ENCODE data around the gene FSTL5. TPM values are rescaled to one million over a fixed set of nuclear protein-coding genes. Genes with fewer than 3 reads are reported as not detected.

FSTL5 gene
- total RNA-seq, 4 donors from 2014 or later: 4.8 to 13.5 (median 7.1) TPM

DNA sequence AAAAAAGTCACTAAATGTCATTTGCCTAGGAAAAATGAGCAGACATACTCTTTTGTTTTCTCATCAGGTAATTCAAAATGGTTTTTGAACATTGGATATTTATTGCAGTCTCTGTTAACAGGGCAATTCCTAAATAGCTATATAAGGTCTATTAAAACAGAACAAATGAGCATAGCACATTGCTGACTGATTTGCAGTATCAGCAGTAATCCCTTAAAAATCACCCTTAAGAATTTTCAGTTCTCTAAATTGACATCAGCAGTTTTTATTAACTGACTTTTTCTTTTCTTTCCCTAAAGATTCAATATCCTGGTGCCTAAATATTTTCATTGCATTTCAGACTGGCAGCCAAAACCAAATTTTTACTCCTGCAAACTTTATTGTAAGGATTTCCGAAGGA, 270.2 kb downstream of the FSTL5 start:
- no peak for DNase-seq (ENCODE audit: low spot score in 2 of 2)
- no peak overlapping the region for H3K4me3 ChIP-seq
- no peaks in the 10 kb centered on the region for H3K36me3 ChIP-seq
- no peaks in the 10 kb centered on the region for H3K27me3 ChIP-seq
- no peaks in the 10 kb centered on the region for H3K4me1 ChIP-seq
- no peaks in the 10 kb centered on the region for H3K9me3 ChIP-seq
- no peak overlapping the region for H3K27ac ChIP-seq
- TF ChIP-seq EP300 (IDR thresholded peaks at IDR 0.05): no peak
- TF ChIP-seq, protein P1, sequence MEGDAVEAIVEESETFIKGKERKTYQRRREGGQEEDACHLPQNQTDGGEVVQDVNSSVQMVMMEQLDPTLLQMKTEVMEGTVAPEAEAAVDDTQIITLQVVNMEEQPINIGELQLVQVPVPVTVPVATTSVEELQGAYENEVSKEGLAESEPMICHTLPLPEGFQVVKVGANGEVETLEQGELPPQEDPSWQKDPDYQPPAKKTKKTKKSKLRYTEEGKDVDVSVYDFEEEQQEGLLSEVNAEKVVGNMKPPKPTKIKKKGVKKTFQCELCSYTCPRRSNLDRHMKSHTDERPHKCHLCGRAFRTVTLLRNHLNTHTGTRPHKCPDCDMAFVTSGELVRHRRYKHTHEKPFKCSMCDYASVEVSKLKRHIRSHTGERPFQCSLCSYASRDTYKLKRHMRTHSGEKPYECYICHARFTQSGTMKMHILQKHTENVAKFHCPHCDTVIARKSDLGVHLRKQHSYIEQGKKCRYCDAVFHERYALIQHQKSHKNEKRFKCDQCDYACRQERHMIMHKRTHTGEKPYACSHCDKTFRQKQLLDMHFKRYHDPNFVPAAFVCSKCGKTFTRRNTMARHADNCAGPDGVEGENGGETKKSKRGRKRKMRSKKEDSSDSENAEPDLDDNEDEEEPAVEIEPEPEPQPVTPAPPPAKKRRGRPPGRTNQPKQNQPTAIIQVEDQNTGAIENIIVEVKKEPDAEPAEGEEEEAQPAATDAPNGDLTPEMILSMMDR (IDR thresholded peaks at IDR 0.05): no peak
- TF ChIP-seq POLR2A (IDR thresholded peaks at IDR 0.05): no peak
- WGBS, 2 donors: 82 to 97% methylated on average over 1 of the region's 1 CpG

DNA sequence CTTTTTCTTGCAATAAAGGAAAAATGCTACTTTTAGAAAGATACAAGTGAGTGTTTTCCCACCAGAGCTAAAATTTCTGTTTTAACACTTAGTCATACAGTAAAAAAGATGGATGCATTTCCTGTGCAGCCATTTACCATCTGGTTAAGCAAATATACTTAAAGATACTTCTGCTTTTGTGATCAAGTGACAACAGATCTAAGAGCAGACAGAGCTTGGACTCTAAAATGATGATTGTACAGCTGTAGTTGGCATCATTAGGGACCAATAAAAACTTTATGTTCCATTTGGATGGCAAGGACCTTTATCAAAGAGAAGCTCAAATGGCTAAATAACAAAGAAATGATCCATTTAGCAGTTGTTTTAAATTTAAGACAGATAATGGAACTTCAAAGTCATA, 270.8 kb downstream of the FSTL5 start:
- H3K27me3 ChIP-seq: no peaks in the 10 kb centered on the region
- H3K9me3 ChIP-seq: no peaks in the 10 kb centered on the region
- no peak overlapping the region for H3K27ac ChIP-seq
- TF ChIP-seq, protein P1 (IDR thresholded peaks at IDR 0.05): no peak
- TF ChIP-seq POLR2A (IDR thresholded peaks at IDR 0.05) (no peak), EP300 (IDR thresholded peaks at IDR 0.05) (no peak)
- H3K36me3 ChIP-seq: no peaks in the 10 kb centered on the region
- DNase-seq (ENCODE audit: low spot score in 2 of 2): no peak
- H3K4me3 ChIP-seq: no peak overlapping the region
- no peaks in the 10 kb centered on the region for H3K4me1 ChIP-seq

DNA sequence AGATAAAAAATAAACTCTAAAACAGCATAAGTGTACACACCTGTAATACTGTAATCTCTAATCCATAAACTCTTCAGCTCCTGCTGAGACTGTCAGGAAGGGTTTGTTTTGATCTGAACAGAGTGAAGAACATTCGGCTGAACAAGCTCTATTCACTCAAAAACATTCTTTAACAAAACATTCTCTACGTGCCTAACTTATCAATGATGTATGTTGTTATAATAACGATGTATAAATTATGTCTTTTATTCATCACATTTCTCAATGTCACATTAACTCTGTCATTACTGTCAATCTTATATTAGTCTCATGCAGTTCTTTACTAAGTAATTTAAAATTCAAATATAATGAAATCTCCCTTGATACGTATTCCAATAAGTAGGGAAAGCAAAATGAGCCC, 280.6 kb downstream of the FSTL5 start:
- no peaks in the 10 kb centered on the region for H3K36me3 ChIP-seq
- no peak overlapping the region for H3K4me3 ChIP-seq
- 39 to 40% methylated on average over 4 of the region's 4 CpGs for WGBS, 2 donors
- H3K4me1 ChIP-seq: no peaks in the 10 kb centered on the region
- no peak for DNase-seq (ENCODE audit: low spot score in 2 of 2)
- H3K9me3 ChIP-seq: no peaks in the 10 kb centered on the region
- TF ChIP-seq EP300 (IDR thresholded peaks at IDR 0.05): no peak
- TF ChIP-seq, protein P1 (IDR thresholded peaks at IDR 0.05): no peak
- no peak for TF ChIP-seq POLR2A (IDR thresholded peaks at IDR 0.05)
- H3K27ac ChIP-seq: no peak overlapping the region
- no peaks in the 10 kb centered on the region for H3K27me3 ChIP-seq

DNA sequence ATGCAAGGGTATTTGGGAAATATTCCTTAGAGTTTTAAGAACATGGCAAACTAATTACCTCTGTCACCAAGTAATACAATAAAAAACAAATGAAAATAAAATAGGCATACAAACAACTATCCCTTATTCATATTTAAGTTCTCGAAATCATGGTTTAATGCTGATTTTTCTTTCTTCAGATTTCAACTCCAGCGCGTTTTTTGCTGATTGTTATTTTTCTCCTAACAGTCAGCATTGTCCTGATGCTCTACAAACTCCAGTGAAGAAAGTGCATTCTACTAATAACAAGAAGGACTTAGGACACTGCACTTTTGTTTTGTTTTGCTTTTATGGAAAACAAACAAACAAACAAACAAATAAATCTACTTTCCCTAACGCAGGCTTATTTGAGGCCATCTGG, 282.4 kb downstream of the FSTL5 start:
- DNase-seq (ENCODE audit: low spot score in 2 of 2): no peak
- Histone ChIP-seq H3K4me1 (no peaks in the 10 kb centered on the region), H3K36me3 (no peaks in the 10 kb centered on the region), H3K4me3 (no peak overlapping the region), H3K27me3 (no peaks in the 10 kb centered on the region), H3K27ac (no peak overlapping the region), H3K9me3 (no peaks in the 10 kb centered on the region)
- TF ChIP-seq POLR2A (IDR thresholded peaks at IDR 0.05) (no peak), EP300 (IDR thresholded peaks at IDR 0.05) (no peak)
- TF ChIP-seq, protein P1 (IDR thresholded peaks at IDR 0.05): no peak
- WGBS, 2 donors: 67 to 70% methylated on average over 4 of the region's 4 CpGs

DNA sequence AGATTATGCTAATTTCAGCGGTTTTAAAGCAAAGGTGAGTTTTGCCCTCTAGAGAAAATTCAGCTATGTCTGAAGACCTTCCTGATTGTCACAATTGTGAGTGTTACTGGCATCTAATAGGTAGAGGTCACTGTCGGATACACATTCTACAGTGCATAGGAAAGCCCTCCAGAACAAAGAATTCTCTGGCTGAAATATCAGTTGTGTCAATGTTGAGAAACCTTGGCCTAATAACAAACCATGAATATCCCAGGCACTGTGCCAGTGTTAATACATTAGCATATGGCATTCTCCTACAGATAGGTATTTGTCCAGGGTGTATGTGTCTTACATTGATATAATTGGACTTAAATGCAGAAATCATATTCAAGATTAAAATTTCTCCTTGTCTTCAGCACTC, 294.3 kb downstream of the FSTL5 start:
- WGBS, 2 donors: 90 to 93% methylated on average over 2 of the region's 2 CpGs
- Histone ChIP-seq H3K9me3 (no peaks in the 10 kb centered on the region), H3K4me3 (no peak overlapping the region)

More for the DNA sequence above, 294.3 kb downstream of the FSTL5 start:
- H3K4me1 ChIP-seq: no peaks in the 10 kb centered on the region
- TF ChIP-seq EP300 (IDR thresholded peaks at IDR 0.05) (no peak), POLR2A (IDR thresholded peaks at IDR 0.05) (no peak)
- TF ChIP-seq, protein P1 (IDR thresholded peaks at IDR 0.05): no peak
- no peaks in the 10 kb centered on the region for H3K27me3 ChIP-seq
- DNase-seq (ENCODE audit: low spot score in 2 of 2): no peak
- no peak overlapping the region for H3K27ac ChIP-seq
- no peaks in the 10 kb centered on the region for H3K36me3 ChIP-seq
